HCT116 (cell line): ENCODE data around the gene MLX. TPM values are rescaled to one million over a fixed set of nuclear protein-coding genes. Genes with fewer than 3 reads are reported as not detected.

Experiments used
- ATAC-seq: fragments of 200-7000 bp; cut with Tn5 transposase; 2 replicates; pipeline ENCODE4 v1.9.1; 2020; ENCODE audit warnings: mild to moderate bottlenecking, moderate library complexity
- BruUV-seq: library from RNA; stranded (reverse); fragments of 400-500 nt; replicated peaks from 2 replicates; lab custom pipeline; 2021; lab: Mats Ljungman, UMichigan
- CTCF ChIA-PET: fragments of 300-600 bp; sonication (Branson Sonifier 250); formaldehyde crosslinking; loops from one replicate; lab custom pipeline; 2021; ENCODE audit warnings: antibody characterized with exemption; lab: Charles Lee
- POLR2A ChIA-PET: fragments of 300-600, 350-600 bp; sonication (Branson Sonifier 250); formaldehyde crosslinking; loops from one replicate; lab custom pipeline; 2021; ENCODE audit warnings: antibody characterized with exemption; lab: Charles Lee
- RAD21 ChIA-PET, 2 experiments: fragments of 300-600 bp; sonication (Branson Sonifier 250); formaldehyde crosslinking; loops; one replicate each; lab custom pipeline; 2023; ENCODE audit warnings: low total read pairs in 2 of 2; ENCODE audit not compliant: uncharacterized antibody in 2 of 2, unreplicated experiment in 2 of 2, low non-redundant PET in 1 of 2; lab: Charles Lee
- DNase-seq: peaks from one replicate; pipeline ENCODE4 v3.0.0-alpha.2; 2010; ENCODE audit warnings: low read depth, low spot score
- H2AFZ ChIP-seq: fragments of 200-600 bp; shearing (Covaris generic), sonication (generic); 2 replicates; pipeline ENCODE4 v1.6.1; 2017; ENCODE audit warnings: low read depth, mixed run types, mixed read lengths, antibody characterized with exemption, low read length; ENCODE audit not compliant: poor library complexity, severe bottlenecking
- H3K27ac ChIP-seq: 2 replicates; pipeline ENCODE4 v1.5.1; 2012; ENCODE audit warnings: low read depth, low read length
- H3K27me3 ChIP-seq: fragments of 200-600 bp; sonication (generic); 2 replicates; pipeline ENCODE4 v1.6.1; 2016; ENCODE audit warnings: mixed run types, low read length, mixed read lengths; ENCODE audit not compliant: insufficient read depth
- H3K36me3 ChIP-seq, 2 experiments: fragments of 200-500 bp in 1 of 2; fragments of 200-600 bp in 1 of 2; sonication (Bioruptor generic) in 1 of 2; sonication (generic) in 1 of 2; 2 replicates each; pipeline versions ENCODE4 v1.5.1 to v1.6.1; 2014 to 2016; ENCODE audit warnings: low read length in 2 of 2, inconsistent platforms in 1 of 2, mixed read lengths in 1 of 2, mixed run types in 1 of 2; ENCODE audit not compliant: insufficient read depth in 2 of 2, control insufficient read depth in 1 of 2
- H3K4me1 ChIP-seq, 2 experiments: fragments of 200-600 bp in 1 of 2; sonication (generic) in 1 of 2; 2 replicates each; pipeline versions ENCODE4 v1.5.1 to v1.6.1; 2012 to 2017; ENCODE audit warnings: low read length in 2 of 2, inconsistent platforms in 1 of 2, mild to moderate bottlenecking in 1 of 2, mixed read lengths in 1 of 2, mixed run types in 1 of 2, moderate library complexity in 1 of 2; ENCODE audit not compliant: insufficient read depth in 2 of 2, control insufficient read depth in 1 of 2
- H3K4me2 ChIP-seq: fragments of 200-600 bp; sonication (generic); 2 replicates; pipeline ENCODE4 v1.6.1; 2017; ENCODE audit warnings: mixed run types, low read length, mixed read lengths
- H3K4me3 ChIP-seq, 2 experiments: fragments of 200-600 bp in 1 of 2; sonication (generic) in 1 of 2; replicated peaks in 1 of 2; 2 replicates each; pipeline ENCODE4 v1.5.1; 2011 to 2016; ENCODE audit warnings: low read length in 2 of 2, control low read depth in 1 of 2, low read depth in 1 of 2, mild to moderate bottlenecking in 1 of 2, mixed read lengths in 1 of 2, mixed run types in 1 of 2
- H3K79me2 ChIP-seq: fragments of 200-600 bp; sonication (generic); 2 replicates; pipeline ENCODE4 v1.6.1; 2017; ENCODE audit warnings: mild to moderate bottlenecking, mixed run types, low read length, moderate library complexity, mixed read lengths; ENCODE audit not compliant: insufficient read depth
- H3K9ac ChIP-seq: fragments of 200-600 bp; sonication (generic); 2 replicates; pipeline ENCODE4 v1.6.1; 2016; ENCODE audit warnings: low read length, mixed read lengths
- H3K9me2 ChIP-seq: fragments of 200-600 bp; sonication (generic), shearing (Covaris generic); 2 replicates; pipeline ENCODE4 v1.6.1; 2017; ENCODE audit warnings: mixed run types, mild to moderate bottlenecking, moderate library complexity; ENCODE audit not compliant: insufficient read depth
- H3K9me3 ChIP-seq, 2 experiments: fragments of 200-500 bp in 1 of 2; fragments of 200-600 bp in 1 of 2; sonication (Bioruptor generic) in 1 of 2; sonication (generic) in 1 of 2; 2 replicates each; pipeline ENCODE4 v1.6.1; 2014 to 2017; ENCODE audit warnings: low read length in 2 of 2, mixed read lengths in 2 of 2, inconsistent platforms in 1 of 2, low read depth in 1 of 2, mild to moderate bottlenecking in 1 of 2, mixed run types in 1 of 2, moderate library complexity in 1 of 2; ENCODE audit not compliant: control insufficient read depth in 1 of 2, insufficient read depth in 1 of 2
- H4K20me1 ChIP-seq: fragments of 200-600 bp; sonication (generic), shearing (Covaris generic); 2 replicates; pipeline ENCODE4 v1.6.1; 2017; ENCODE audit warnings: mixed run types, mild to moderate bottlenecking, moderate library complexity; ENCODE audit not compliant: insufficient read depth
- ATF3 ChIP-seq: IDR thresholded peaks from 2 replicates; pipeline ENCODE4 v1.6.1; 2012
- EZH2 ChIP-seq: fragments of 200-600 bp; sonication (generic); IDR thresholded peaks from 2 replicates; pipeline ENCODE4 v1.6.1; 2017; ENCODE audit warnings: antibody characterized with exemption, mixed run types
- EZH2phosphoT487 ChIP-seq: fragments of 200-600 bp; IDR thresholded peaks from 2 replicates; pipeline ENCODE4 v1.6.1; 2018; ENCODE audit warnings: antibody characterized with exemption, borderline replicate concordance
- FOSL1 ChIP-seq: IDR thresholded peaks from 2 replicates; pipeline ENCODE4 v1.6.1; 2012; ENCODE audit warnings: low read depth
- POLR2A ChIP-seq: IDR thresholded peaks from 2 replicates; pipeline ENCODE4 v1.7.0; 2011; ENCODE audit warnings: borderline replicate concordance; ENCODE audit not compliant: insufficient read depth, insufficient read length; ENCODE audit errors: extremely low read depth
- REST ChIP-seq: IDR thresholded peaks from 2 replicates; pipeline ENCODE4 v1.6.1; 2012; ENCODE audit warnings: low read depth
- SIN3A ChIP-seq: IDR thresholded peaks from 2 replicates; pipeline ENCODE4 v1.6.1; 2012; ENCODE audit warnings: low read depth
- SP1 ChIP-seq: IDR thresholded peaks from 2 replicates; pipeline ENCODE4 v1.6.1; 2012; ENCODE audit warnings: low read depth
- SRF ChIP-seq: IDR thresholded peaks from 2 replicates; pipeline ENCODE4 v1.6.1; 2012; ENCODE audit warnings: low read depth
- TCF7L2 ChIP-seq: IDR thresholded peaks from 2 replicates; pipeline ENCODE4 v1.7.0; 2011; ENCODE audit warnings: borderline replicate concordance, inconsistent platforms; ENCODE audit not compliant: insufficient read depth, insufficient read length; ENCODE audit errors: extremely low read depth
- YY1 ChIP-seq: IDR thresholded peaks from 2 replicates; pipeline ENCODE4 v1.6.1; 2011; ENCODE audit warnings: low read length, low read depth, moderate library complexity, mild to moderate bottlenecking; ENCODE audit not compliant: insufficient replicate concordance; ENCODE audit errors: extremely low read depth
- ZFX ChIP-seq: fragments of 450-650 bp; IDR thresholded peaks from 2 replicates; pipeline ENCODE4 v1.6.1; 2017
- ZNF274 ChIP-seq: fragments of 200-500 bp; sonication (Bioruptor generic); IDR thresholded peaks from 2 replicates; pipeline ENCODE4 v1.6.1; 2014; ENCODE audit warnings: mild to moderate bottlenecking, low read depth, low read length, inconsistent platforms
- intact Hi-C: fragments of 100-400 bp; cut with micrococcal nuclease; formaldehyde crosslinking; loops from 2 replicates; pipeline ENCODE4 v1.10.0; 2022
- total RNA-seq: library from RNA; stranded (reverse); gene quantifications from one replicate; pipeline ENCODE4 v1.2.1, GENCODE V29; 2021; ENCODE audit not compliant: unreplicated experiment
- TF ChIP-seq, protein P1 (sequence below): IDR thresholded peaks from 2 replicates; pipeline ENCODE4 v1.6.1; 2012

The MLX gene
- total RNA-seq, 1 experiment from 2014 or later: 47.9 TPM

DNA sequence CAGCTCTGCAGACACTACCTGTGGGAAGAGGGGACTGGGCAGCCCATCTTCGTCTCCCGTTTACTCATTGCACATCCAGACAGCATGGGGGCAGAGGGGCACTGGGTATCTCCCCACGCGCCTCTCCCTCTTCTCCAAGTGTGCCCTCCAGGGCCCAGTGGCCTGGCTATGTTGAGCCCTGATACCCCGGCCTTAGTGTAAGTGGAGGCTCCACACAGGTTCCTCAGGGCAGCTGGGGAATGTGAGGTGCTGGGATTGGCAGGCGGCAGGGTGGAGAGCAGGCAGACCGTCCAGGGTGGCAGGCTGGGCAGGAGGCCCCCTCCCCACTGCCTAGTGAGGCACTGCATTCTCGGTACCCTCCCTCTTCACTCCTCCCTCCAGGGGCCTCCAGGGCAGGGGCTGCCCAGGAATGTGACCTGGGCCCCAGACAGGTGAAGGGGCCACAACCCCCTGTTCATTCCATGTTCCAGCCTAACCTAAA, 44.1 kb upstream of the MLX start:
- TF ChIP-seq YY1: no peak
- TF ChIP-seq, protein P1, sequence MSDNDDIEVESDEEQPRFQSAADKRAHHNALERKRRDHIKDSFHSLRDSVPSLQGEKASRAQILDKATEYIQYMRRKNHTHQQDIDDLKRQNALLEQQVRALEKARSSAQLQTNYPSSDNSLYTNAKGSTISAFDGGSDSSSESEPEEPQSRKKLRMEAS: no peak
- no peak for TF ChIP-seq ZNF274
- TF ChIP-seq EZH2: no peak
- no peak for TF ChIP-seq REST
- TF ChIP-seq TCF7L2: no peak
- TF ChIP-seq ATF3: no peak
- TF ChIP-seq SP1: no peak
- no peak for TF ChIP-seq FOSL1
- TF ChIP-seq ZFX: no peak
- TF ChIP-seq SIN3A: no peak
- TF ChIP-seq SRF: no peak
- TF ChIP-seq POLR2A: no peak
- TF ChIP-seq EZH2phosphoT487: no peak
- TF ChIP-seq, all 23 proteins: peak for 0
- ATAC-seq: no peak
- no peak overlapping the region for H3K4me3 ChIP-seq
- no TSS peak for BruUV-seq
- ChIA-PET CTCF (no interaction called here), POLR2A (no interaction called here), RAD21 (no interaction called here)
- no peaks in the 10 kb centered on the region for H4K20me1 ChIP-seq
- intact Hi-C loops: loop anchor here (10.0 kb wide), 1 partner anchor 498 kb away; the partner anchor contains the start of gene NKIRAS2
- peaks cover 44 to 79% of the 10 kb centered on the region in 2 experiments for H3K4me1 ChIP-seq
- H2AFZ ChIP-seq: no peak overlapping the region
- no peak overlapping the region for H3K9ac ChIP-seq
- peaks cover 3 to 5% of the 10 kb centered on the region in 2 experiments; a peak in 2 of 4 replicates for H3K36me3 ChIP-seq
- no peaks in the 10 kb centered on the region for H3K79me2 ChIP-seq
- DNase-seq: no peak
- no peaks in the 10 kb centered on the region for H3K27me3 ChIP-seq
- no peak overlapping the region for H3K4me2 ChIP-seq
- no peaks in the 10 kb centered on the region for H3K9me2 ChIP-seq
- H3K27ac ChIP-seq: no peak overlapping the region
- no peaks in the 10 kb centered on the region for H3K9me3 ChIP-seq
